Stimulated activated memory B cell treated with anti-CD40 and anti-IgM and Interleukin-4, amounts not matched to agents 10 μg/mL and 1 μg/mL and 100 μg/mL, for 72 hours (primary cell): ENCODE results near the gene PIEZO2.

Experiments used
- ATAC-seq: fragments of 150-1000 bp; cut with Tn5 transposase; 2 replicates; pipeline ENCODE4 v1.10.0; 2021
- H3K27ac Mint-ChIP-seq: one replicate; pipeline ENCODE4 v1.8.0; 2022; ENCODE audit warnings: mild to moderate bottlenecking, mixed read lengths
- H3K27me3 Mint-ChIP-seq: one replicate; pipeline ENCODE4 v1.8.0; 2022; ENCODE audit warnings: mixed read lengths
- H3K36me3 Mint-ChIP-seq: one replicate; pipeline ENCODE4 v1.8.0; 2022; ENCODE audit warnings: mixed read lengths
- H3K4me1 Mint-ChIP-seq: one replicate; pipeline ENCODE4 v1.8.0; 2022; ENCODE audit warnings: mixed read lengths
- H3K4me3 Mint-ChIP-seq: one replicate; pipeline ENCODE4 v1.8.0; 2022; ENCODE audit warnings: mild to moderate bottlenecking, moderate library complexity, mixed read lengths
- H3K9me3 Mint-ChIP-seq: one replicate; pipeline ENCODE4 v1.8.0; 2022; ENCODE audit warnings: mixed read lengths

The PIEZO2 gene

GRCh38 chr18:10702206-10702605, 447.2 kb downstream of the PIEZO2 start:
- ATAC-seq: no peak

GRCh38 chr18:10690366-10690765, 459.0 kb downstream of the PIEZO2 start:
- ATAC-seq: no peak
- no peaks in the 10 kb centered on the region for H3K36me3 Mint-ChIP-seq
- no peak overlapping the region for H3K27ac Mint-ChIP-seq
- peaks cover 5% of the 10 kb centered on the region for H3K4me1 Mint-ChIP-seq
- H3K4me3 Mint-ChIP-seq: no peak overlapping the region
- no peaks in the 10 kb centered on the region for H3K9me3 Mint-ChIP-seq
- no peaks in the 10 kb centered on the region for H3K27me3 Mint-ChIP-seq

More at GRCh38 chr18:10702206-10702605, 447.2 kb downstream of the PIEZO2 start:
- H3K4me3 Mint-ChIP-seq: no peak overlapping the region
- H3K27ac Mint-ChIP-seq: no peak overlapping the region
- no peaks in the 10 kb centered on the region for H3K36me3 Mint-ChIP-seq
- peaks cover 13% of the 10 kb centered on the region for H3K27me3 Mint-ChIP-seq
- no peaks in the 10 kb centered on the region for H3K4me1 Mint-ChIP-seq
- no peaks in the 10 kb centered on the region for H3K9me3 Mint-ChIP-seq

- Mint-ChIP-seq H3K4me1 (peaks cover 5% of the 10 kb centered on the region), H3K9me3 (no peaks in the 10 kb centered on the region), H3K4me3 (no peak overlapping the region), H3K27me3 (peaks cover 1% of the 10 kb centered on the region), H3K36me3 (no peaks in the 10 kb centered on the region), H3K27ac (no peak overlapping the region)
- ATAC-seq: no peak
Observed at GRCh38 chr18:10690035-10690329, 459.4 kb downstream of the PIEZO2 start.

GRCh38 chr18:10689236-10690034, 459.9 kb downstream of the PIEZO2 start:
- no peaks in the 10 kb centered on the region for H3K9me3 Mint-ChIP-seq
- no peaks in the 10 kb centered on the region for H3K36me3 Mint-ChIP-seq

GRCh38 chr18:10688766-10689165, 460.6 kb downstream of the PIEZO2 start:
- no peak for ATAC-seq

More at GRCh38 chr18:10689236-10690034, 459.9 kb downstream of the PIEZO2 start:
- Mint-ChIP-seq H3K4me3 (no peak overlapping the region), H3K27me3 (peaks cover 6% of the 10 kb centered on the region), H3K4me1 (peaks cover 5% of the 10 kb centered on the region), H3K27ac (no peak overlapping the region)
- ATAC-seq: no peak

GRCh38 chr18:10687161-10687925, 462.0 kb downstream of the PIEZO2 start:
- no peaks in the 10 kb centered on the region for H3K9me3 Mint-ChIP-seq
- peaks cover 5% of the 10 kb centered on the region for H3K4me1 Mint-ChIP-seq
- ATAC-seq: no peak
- H3K4me3 Mint-ChIP-seq: no peak overlapping the region
- H3K27me3 Mint-ChIP-seq: peaks cover 6% of the 10 kb centered on the region
- no peaks in the 10 kb centered on the region for H3K36me3 Mint-ChIP-seq
- no peak overlapping the region for H3K27ac Mint-ChIP-seq

More at GRCh38 chr18:10688766-10689165, 460.6 kb downstream of the PIEZO2 start:
- H3K36me3 Mint-ChIP-seq: no peaks in the 10 kb centered on the region
- H3K27ac Mint-ChIP-seq: no peak overlapping the region
- no peak overlapping the region for H3K4me3 Mint-ChIP-seq
- peaks cover 5% of the 10 kb centered on the region for H3K4me1 Mint-ChIP-seq
- no peaks in the 10 kb centered on the region for H3K9me3 Mint-ChIP-seq
- H3K27me3 Mint-ChIP-seq: peaks cover 6% of the 10 kb centered on the region

GRCh38 chr18:10686308-10686707, 463.1 kb downstream of the PIEZO2 start:
- H3K36me3 Mint-ChIP-seq: no peaks in the 10 kb centered on the region
- H3K9me3 Mint-ChIP-seq: no peaks in the 10 kb centered on the region
- H3K4me1 Mint-ChIP-seq: peaks cover 5% of the 10 kb centered on the region
- H3K27me3 Mint-ChIP-seq: peaks cover 6% of the 10 kb centered on the region
- no peak overlapping the region for H3K27ac Mint-ChIP-seq
- H3K4me3 Mint-ChIP-seq: no peak overlapping the region
- no peak for ATAC-seq

- Mint-ChIP-seq H3K4me1 (peaks cover 5% of the 10 kb centered on the region), H3K9me3 (no peaks in the 10 kb centered on the region), H3K36me3 (no peaks in the 10 kb centered on the region), H3K27me3 (peaks cover 6% of the 10 kb centered on the region), H3K27ac (no peak overlapping the region), H3K4me3 (no peak overlapping the region)
- ATAC-seq: peak; percentile 21
Observed at GRCh38 chr18:10685484-10685883, 463.9 kb downstream of the PIEZO2 start.

GRCh38 chr18:10682368-10682714, 467.0 kb downstream of the PIEZO2 start:
- H3K9me3 Mint-ChIP-seq: no peaks in the 10 kb centered on the region
- no peak overlapping the region for H3K4me3 Mint-ChIP-seq
- no peak for ATAC-seq
- H3K4me1 Mint-ChIP-seq: peaks cover 5% of the 10 kb centered on the region
- H3K36me3 Mint-ChIP-seq: no peaks in the 10 kb centered on the region
- H3K27ac Mint-ChIP-seq: no peak overlapping the region
- H3K27me3 Mint-ChIP-seq: peaks cover 6% of the 10 kb centered on the region

- Mint-ChIP-seq H3K4me1 (peaks cover 5% of the 10 kb centered on the region), H3K4me3 (no peak overlapping the region), H3K36me3 (no peaks in the 10 kb centered on the region), H3K27ac (no peak overlapping the region), H3K27me3 (peaks cover 6% of the 10 kb centered on the region), H3K9me3 (no peaks in the 10 kb centered on the region)
- no peak for ATAC-seq
Observed at GRCh38 chr18:10681581-10682367, 467.6 kb downstream of the PIEZO2 start.

GRCh38 chr18:10680271-10680596, 469.1 kb downstream of the PIEZO2 start:
- H3K4me1 Mint-ChIP-seq: no peaks in the 10 kb centered on the region
- no peak for ATAC-seq
- H3K27me3 Mint-ChIP-seq: peaks cover 12% of the 10 kb centered on the region

GRCh38 chr18:10679557-10680270, 469.7 kb downstream of the PIEZO2 start:
- H3K4me1 Mint-ChIP-seq: no peaks in the 10 kb centered on the region
- ATAC-seq: no peak
- peaks cover 8% of the 10 kb centered on the region for H3K27me3 Mint-ChIP-seq
- no peaks in the 10 kb centered on the region for H3K9me3 Mint-ChIP-seq
- H3K27ac Mint-ChIP-seq: no peak overlapping the region
- H3K36me3 Mint-ChIP-seq: no peaks in the 10 kb centered on the region
- no peak overlapping the region for H3K4me3 Mint-ChIP-seq

More at GRCh38 chr18:10680271-10680596, 469.1 kb downstream of the PIEZO2 start:
- Mint-ChIP-seq H3K27ac (no peak overlapping the region), H3K36me3 (no peaks in the 10 kb centered on the region), H3K4me3 (no peak overlapping the region), H3K9me3 (no peaks in the 10 kb centered on the region)

GRCh38 chr18:10671441-10671840, 477.9 kb downstream of the PIEZO2 start:
- H3K9me3 Mint-ChIP-seq: no peaks in the 10 kb centered on the region
- no peaks in the 10 kb centered on the region for H3K4me1 Mint-ChIP-seq
- no peaks in the 10 kb centered on the region for H3K36me3 Mint-ChIP-seq
- no peak for ATAC-seq
- H3K4me3 Mint-ChIP-seq: no peak overlapping the region
- H3K27me3 Mint-ChIP-seq: peaks cover 6% of the 10 kb centered on the region
- H3K27ac Mint-ChIP-seq: no peak overlapping the region

GRCh38 chr18:10670856-10671255, 478.5 kb downstream of the PIEZO2 start:
- H3K4me3 Mint-ChIP-seq: no peak overlapping the region
- H3K27ac Mint-ChIP-seq: no peak overlapping the region

More at GRCh38 chr18:10670856-10671255, 478.5 kb downstream of the PIEZO2 start:
- no peaks in the 10 kb centered on the region for H3K4me1 Mint-ChIP-seq
- ATAC-seq: no peak
- H3K9me3 Mint-ChIP-seq: no peaks in the 10 kb centered on the region
- no peaks in the 10 kb centered on the region for H3K36me3 Mint-ChIP-seq
- peaks cover 3% of the 10 kb centered on the region for H3K27me3 Mint-ChIP-seq
